H1 (cell line): Measurements from ENCODE around the gene TMEM135.

Experiments used
- TF ChIP-seq, protein P1 (sequence below), 3 experiments: IDR thresholded peaks; 1 replicate in 2 of 3; 2 replicates in 1 of 3; pipeline versions ENCODE4 v1.5.1 to v1.6.1; 2011; ENCODE audit warnings: low read length in 3 of 3, mild to moderate bottlenecking in 3 of 3, inconsistent platforms in 2 of 3, low read depth in 1 of 3, moderate library complexity in 1 of 3; ENCODE audit not compliant: insufficient read depth in 1 of 3; ENCODE audit errors: control extremely low read depth in 1 of 3
- TF ChIP-seq, protein P2 (sequence below): IDR thresholded peaks from 2 replicates; pipeline ENCODE4 v1.6.1; 2011; ENCODE audit warnings: low read length, improper control_type of control experiment

DNA sequence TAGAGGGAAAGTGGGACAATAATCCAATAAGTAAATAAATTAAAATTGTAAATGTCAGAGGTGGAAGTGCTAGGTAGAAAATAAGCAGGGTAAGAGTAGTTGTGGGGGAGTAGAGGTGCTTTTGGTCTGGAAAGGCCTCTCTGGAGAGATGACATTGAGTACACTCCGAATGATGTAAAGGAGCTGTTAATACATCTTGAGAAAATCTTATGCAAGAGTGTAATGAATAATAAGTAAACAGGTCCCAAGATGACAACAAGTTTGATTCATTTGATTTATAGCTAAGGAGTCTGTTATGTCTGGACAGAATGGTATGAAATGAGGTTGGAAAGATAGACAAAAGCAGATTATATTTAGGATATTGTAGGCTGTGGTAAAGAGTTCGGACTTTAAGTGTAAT lies 87.5 kb downstream of the TMEM135 start:
- TF ChIP-seq, protein P1, sequence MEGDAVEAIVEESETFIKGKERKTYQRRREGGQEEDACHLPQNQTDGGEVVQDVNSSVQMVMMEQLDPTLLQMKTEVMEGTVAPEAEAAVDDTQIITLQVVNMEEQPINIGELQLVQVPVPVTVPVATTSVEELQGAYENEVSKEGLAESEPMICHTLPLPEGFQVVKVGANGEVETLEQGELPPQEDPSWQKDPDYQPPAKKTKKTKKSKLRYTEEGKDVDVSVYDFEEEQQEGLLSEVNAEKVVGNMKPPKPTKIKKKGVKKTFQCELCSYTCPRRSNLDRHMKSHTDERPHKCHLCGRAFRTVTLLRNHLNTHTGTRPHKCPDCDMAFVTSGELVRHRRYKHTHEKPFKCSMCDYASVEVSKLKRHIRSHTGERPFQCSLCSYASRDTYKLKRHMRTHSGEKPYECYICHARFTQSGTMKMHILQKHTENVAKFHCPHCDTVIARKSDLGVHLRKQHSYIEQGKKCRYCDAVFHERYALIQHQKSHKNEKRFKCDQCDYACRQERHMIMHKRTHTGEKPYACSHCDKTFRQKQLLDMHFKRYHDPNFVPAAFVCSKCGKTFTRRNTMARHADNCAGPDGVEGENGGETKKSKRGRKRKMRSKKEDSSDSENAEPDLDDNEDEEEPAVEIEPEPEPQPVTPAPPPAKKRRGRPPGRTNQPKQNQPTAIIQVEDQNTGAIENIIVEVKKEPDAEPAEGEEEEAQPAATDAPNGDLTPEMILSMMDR (IDR thresholded peaks at IDR 0.05; ENCODE audit: control extremely low read depth in 1 of 3, insufficient read depth in 1 of 3, low read depth in 1 of 3, low read length in 3 of 3): no peak
- TF ChIP-seq, protein P2, sequence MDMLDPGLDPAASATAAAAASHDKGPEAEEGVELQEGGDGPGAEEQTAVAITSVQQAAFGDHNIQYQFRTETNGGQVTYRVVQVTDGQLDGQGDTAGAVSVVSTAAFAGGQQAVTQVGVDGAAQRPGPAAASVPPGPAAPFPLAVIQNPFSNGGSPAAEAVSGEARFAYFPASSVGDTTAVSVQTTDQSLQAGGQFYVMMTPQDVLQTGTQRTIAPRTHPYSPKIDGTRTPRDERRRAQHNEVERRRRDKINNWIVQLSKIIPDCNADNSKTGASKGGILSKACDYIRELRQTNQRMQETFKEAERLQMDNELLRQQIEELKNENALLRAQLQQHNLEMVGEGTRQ: no peak
